ENCODE data around the gene CFAP58. TPM values are rescaled to one million over a fixed set of nuclear protein-coding genes. Genes with fewer than 3 reads are reported as not detected.

The CFAP58 gene
- total and polyA plus RNA-seq, 4 donors = 0.01 to 0.09 (median 0.08) TPM; not detected in 1

DNA sequence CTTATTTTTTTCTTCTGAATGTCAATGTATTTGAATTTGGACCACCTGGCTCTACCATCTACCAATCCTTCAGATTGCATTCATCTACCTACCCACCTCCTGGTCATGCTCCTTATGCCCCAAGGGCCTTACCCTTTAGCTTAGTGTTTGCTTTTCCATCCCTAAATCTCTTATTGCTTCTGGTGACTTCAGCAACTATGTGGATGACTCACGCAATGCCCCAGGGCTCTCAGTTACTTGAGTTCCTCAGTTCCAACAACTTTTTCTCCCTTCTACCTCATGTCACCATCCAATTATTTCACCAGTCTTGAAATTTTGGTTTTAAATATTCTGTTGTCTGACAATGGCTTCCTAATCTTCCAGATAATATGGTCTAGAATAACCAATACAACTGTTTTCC lies 118.9 kb downstream of the CFAP58 start:
- Histone ChIP-seq H3K27ac (ENCODE audit: low read depth in 1 of 2, low read length in 2 of 2) (no peak overlapping the region), H3K9ac (ENCODE audit: low read depth in 1 of 2, low read length in 2 of 2) (no peak overlapping the region), H3K36me3 (ENCODE audit: control insufficient read depth in 4 of 4, insufficient read depth in 3 of 4, low read depth in 1 of 4, low read length in 3 of 4) (no peaks in the 10 kb centered on the region), H3K9me3 (ENCODE audit: control insufficient read depth in 4 of 4, low read length in 3 of 4) (peaks cover 0 to 8% (median 3%) of the 10 kb centered on the region in 4 donors), H3K4me3 (ENCODE audit: low read depth in 1 of 3, low read length in 3 of 3) (no peak overlapping the region), H3K4me1 (ENCODE audit: control insufficient read depth in 4 of 4, insufficient read depth in 4 of 4, low read length in 3 of 4) (no peaks in the 10 kb centered on the region), H3K27me3 (ENCODE audit: control insufficient read depth in 4 of 4, insufficient read depth in 4 of 4, low read length in 3 of 4) (peaks cover 0 to 6% (median 0%) of the 10 kb centered on the region in 4 donors)
- TF ChIP-seq, protein P1, sequence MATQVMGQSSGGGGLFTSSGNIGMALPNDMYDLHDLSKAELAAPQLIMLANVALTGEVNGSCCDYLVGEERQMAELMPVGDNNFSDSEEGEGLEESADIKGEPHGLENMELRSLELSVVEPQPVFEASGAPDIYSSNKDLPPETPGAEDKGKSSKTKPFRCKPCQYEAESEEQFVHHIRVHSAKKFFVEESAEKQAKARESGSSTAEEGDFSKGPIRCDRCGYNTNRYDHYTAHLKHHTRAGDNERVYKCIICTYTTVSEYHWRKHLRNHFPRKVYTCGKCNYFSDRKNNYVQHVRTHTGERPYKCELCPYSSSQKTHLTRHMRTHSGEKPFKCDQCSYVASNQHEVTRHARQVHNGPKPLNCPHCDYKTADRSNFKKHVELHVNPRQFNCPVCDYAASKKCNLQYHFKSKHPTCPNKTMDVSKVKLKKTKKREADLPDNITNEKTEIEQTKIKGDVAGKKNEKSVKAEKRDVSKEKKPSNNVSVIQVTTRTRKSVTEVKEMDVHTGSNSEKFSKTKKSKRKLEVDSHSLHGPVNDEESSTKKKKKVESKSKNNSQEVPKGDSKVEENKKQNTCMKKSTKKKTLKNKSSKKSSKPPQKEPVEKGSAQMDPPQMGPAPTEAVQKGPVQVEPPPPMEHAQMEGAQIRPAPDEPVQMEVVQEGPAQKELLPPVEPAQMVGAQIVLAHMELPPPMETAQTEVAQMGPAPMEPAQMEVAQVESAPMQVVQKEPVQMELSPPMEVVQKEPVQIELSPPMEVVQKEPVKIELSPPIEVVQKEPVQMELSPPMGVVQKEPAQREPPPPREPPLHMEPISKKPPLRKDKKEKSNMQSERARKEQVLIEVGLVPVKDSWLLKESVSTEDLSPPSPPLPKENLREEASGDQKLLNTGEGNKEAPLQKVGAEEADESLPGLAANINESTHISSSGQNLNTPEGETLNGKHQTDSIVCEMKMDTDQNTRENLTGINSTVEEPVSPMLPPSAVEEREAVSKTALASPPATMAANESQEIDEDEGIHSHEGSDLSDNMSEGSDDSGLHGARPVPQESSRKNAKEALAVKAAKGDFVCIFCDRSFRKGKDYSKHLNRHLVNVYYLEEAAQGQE (IDR thresholded peaks at IDR 0.05) = no peak
- TF ChIP-seq, protein P2, sequence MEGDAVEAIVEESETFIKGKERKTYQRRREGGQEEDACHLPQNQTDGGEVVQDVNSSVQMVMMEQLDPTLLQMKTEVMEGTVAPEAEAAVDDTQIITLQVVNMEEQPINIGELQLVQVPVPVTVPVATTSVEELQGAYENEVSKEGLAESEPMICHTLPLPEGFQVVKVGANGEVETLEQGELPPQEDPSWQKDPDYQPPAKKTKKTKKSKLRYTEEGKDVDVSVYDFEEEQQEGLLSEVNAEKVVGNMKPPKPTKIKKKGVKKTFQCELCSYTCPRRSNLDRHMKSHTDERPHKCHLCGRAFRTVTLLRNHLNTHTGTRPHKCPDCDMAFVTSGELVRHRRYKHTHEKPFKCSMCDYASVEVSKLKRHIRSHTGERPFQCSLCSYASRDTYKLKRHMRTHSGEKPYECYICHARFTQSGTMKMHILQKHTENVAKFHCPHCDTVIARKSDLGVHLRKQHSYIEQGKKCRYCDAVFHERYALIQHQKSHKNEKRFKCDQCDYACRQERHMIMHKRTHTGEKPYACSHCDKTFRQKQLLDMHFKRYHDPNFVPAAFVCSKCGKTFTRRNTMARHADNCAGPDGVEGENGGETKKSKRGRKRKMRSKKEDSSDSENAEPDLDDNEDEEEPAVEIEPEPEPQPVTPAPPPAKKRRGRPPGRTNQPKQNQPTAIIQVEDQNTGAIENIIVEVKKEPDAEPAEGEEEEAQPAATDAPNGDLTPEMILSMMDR (IDR thresholded peaks at IDR 0.05; ENCODE audit: low read depth, low read length, missing input control) = no peak
- no peak for TF ChIP-seq HNF4G (IDR thresholded peaks at IDR 0.05)
- TF ChIP-seq TAF1 (conservative IDR thresholded peaks at IDR 0.05) = no peak
- DNase-seq (ENCODE audit: low spot score) = no peak
- WGBS = 94% methylated on average over 1 of the region's 1 CpG

DNA sequence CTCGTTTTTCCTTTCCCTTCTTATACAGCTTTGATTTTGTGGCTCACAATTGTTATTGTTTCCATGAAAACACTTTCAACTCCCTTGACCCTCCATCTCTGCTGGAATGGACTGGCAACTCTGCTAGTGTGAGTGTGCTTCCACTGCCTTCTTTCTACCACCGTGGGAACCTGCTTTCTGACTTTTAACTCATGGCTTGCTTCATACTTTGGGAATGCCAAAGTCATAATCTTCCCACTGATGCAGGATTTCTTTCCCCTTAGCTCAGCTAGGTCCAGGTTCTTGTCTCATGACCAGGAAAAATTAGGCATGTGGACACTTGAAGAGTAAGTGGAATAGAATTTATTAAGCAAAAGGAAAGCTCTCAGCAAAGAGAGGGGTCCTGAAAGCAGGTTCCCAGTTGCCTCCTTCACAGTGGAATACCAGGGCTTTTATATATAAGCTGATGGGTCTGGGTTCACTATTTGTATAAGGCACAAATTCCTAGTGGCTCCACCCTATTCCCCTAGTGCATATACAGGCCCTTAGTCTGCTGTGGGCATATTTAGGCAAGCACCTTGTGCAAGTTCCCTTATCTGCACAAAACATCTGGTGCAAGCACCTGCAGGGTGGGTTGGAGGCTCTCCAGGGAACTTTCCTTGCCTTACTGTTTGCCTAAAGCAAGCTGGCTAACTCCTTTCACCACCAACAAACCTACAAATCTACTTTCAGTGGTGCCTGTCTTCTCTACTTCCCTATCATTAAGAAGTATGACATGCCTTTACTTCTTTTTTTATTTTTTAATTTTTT lies 119.5 kb downstream of the CFAP58 start:
- Histone ChIP-seq H3K27ac (ENCODE audit: low read depth in 1 of 2, low read length in 2 of 2) (no peak overlapping the region), H3K27me3 (ENCODE audit: control insufficient read depth in 4 of 4, insufficient read depth in 4 of 4, low read length in 3 of 4) (peaks cover 0 to 6% (median 0%) of the 10 kb centered on the region in 4 donors), H3K4me3 (ENCODE audit: low read depth in 1 of 3, low read length in 3 of 3) (no peak overlapping the region), H3K9me3 (ENCODE audit: control insufficient read depth in 4 of 4, low read length in 3 of 4) (peaks cover 0 to 8% (median 3%) of the 10 kb centered on the region in 4 donors), H3K9ac (ENCODE audit: low read depth in 1 of 2, low read length in 2 of 2) (no peak overlapping the region), H3K36me3 (ENCODE audit: control insufficient read depth in 4 of 4, insufficient read depth in 3 of 4, low read depth in 1 of 4, low read length in 3 of 4) (no peaks in the 10 kb centered on the region), H3K4me1 (ENCODE audit: control insufficient read depth in 4 of 4, insufficient read depth in 4 of 4, low read length in 3 of 4) (no peaks in the 10 kb centered on the region)
- TF ChIP-seq EGR1 (IDR thresholded peaks at IDR 0.05; ENCODE audit: low read depth in 2 of 2) (no peak), JUND (IDR thresholded peaks at IDR 0.05) (no peak), HNF4A (conservative IDR thresholded peaks at IDR 0.05) (no peak), YY1 (IDR thresholded peaks at IDR 0.05) (no peak), GABPA (IDR thresholded peaks at IDR 0.05 in 1 of 2, conservative IDR thresholded peaks at IDR 0.05 in 1 of 2) (no peak), FOXA1 (IDR thresholded peaks at IDR 0.05) (no peak), HNF4G (IDR thresholded peaks at IDR 0.05) (no peak), FOXA2 (IDR thresholded peaks at IDR 0.05) (no peak)
- TF ChIP-seq, protein P3, sequence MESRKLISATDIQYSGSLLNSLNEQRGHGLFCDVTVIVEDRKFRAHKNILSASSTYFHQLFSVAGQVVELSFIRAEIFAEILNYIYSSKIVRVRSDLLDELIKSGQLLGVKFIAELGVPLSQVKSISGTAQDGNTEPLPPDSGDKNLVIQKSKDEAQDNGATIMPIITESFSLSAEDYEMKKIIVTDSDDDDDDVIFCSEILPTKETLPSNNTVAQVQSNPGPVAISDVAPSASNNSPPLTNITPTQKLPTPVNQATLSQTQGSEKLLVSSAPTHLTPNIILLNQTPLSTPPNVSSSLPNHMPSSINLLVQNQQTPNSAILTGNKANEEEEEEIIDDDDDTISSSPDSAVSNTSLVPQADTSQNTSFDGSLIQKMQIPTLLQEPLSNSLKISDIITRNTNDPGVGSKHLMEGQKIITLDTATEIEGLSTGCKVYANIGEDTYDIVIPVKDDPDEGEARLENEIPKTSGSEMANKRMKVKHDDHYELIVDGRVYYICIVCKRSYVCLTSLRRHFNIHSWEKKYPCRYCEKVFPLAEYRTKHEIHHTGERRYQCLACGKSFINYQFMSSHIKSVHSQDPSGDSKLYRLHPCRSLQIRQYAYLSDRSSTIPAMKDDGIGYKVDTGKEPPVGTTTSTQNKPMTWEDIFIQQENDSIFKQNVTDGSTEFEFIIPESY (IDR thresholded peaks at IDR 0.05) = no peak
- TF ChIP-seq, protein P4, sequence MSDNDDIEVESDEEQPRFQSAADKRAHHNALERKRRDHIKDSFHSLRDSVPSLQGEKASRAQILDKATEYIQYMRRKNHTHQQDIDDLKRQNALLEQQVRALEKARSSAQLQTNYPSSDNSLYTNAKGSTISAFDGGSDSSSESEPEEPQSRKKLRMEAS (IDR thresholded peaks at IDR 0.05) = no peak
- 46% methylated on average over 2 of the region's 2 CpGs for WGBS
- DNase-seq (ENCODE audit: low spot score) = no peak

Measured in liver (tissue), 9 donors.